GM18951 (cell line): ENCODE results near the gene DNAH8.

Experiments
- POLR2A ChIP-seq: IDR thresholded peaks from 4 replicates; pipeline ENCODE4 v1.6.1; 2011; ENCODE audit warnings: mild to moderate bottlenecking; ENCODE audit not compliant: insufficient read length, insufficient read depth; ENCODE audit errors: extremely low read depth
- in situ Hi-C: fragments of 300-500 bp; cut with MboI; formaldehyde crosslinking; loops from one replicate; pipeline ENCODE4 v1.12.0; 2022; ENCODE audit warnings: low sequenced_read_pairs, mixed read lengths, inconsistent platforms; ENCODE audit not compliant: unreplicated experiment

DNAH8 gene

GRCh38 chr6:38824243-38824894 is 109.3 kb downstream of the DNAH8 start:
- in situ Hi-C loops, result no loop called here
- TF ChIP-seq POLR2A, result no peak

GRCh38 chr6:38827024-38827423 is 111.9 kb downstream of the DNAH8 start:
- in situ Hi-C loops, result no loop called here
- no peak for TF ChIP-seq POLR2A

GRCh38 chr6:38831865-38832264 is 116.8 kb downstream of the DNAH8 start:
- in situ Hi-C loops, result no loop called here
- TF ChIP-seq POLR2A, result no peak

GRCh38 chr6:38833320-38833719 is 118.2 kb downstream of the DNAH8 start:
- in situ Hi-C loops, result no loop called here
- no peak for TF ChIP-seq POLR2A

GRCh38 chr6:38836585-38836984 is 121.5 kb downstream of the DNAH8 start:
- TF ChIP-seq POLR2A, result no peak
- in situ Hi-C loops, result no loop called here

GRCh38 chr6:38837101-38837500 is 122.0 kb downstream of the DNAH8 start:
- TF ChIP-seq POLR2A, result no peak
- in situ Hi-C loops, result no loop called here

GRCh38 chr6:38843798-38844197 is 128.7 kb downstream of the DNAH8 start:
- no peak for TF ChIP-seq POLR2A
- in situ Hi-C loops, result no loop called here

- TF ChIP-seq POLR2A, result no peak
- in situ Hi-C loops, result no loop called here
These were observed 130.8 kb downstream of the DNAH8 start for GRCh38 chr6:38845931-38846330.

- in situ Hi-C loops, result no loop called here
- TF ChIP-seq POLR2A, result no peak
These were observed 131.2 kb downstream of the DNAH8 start for GRCh38 chr6:38846361-38846760.

GRCh38 chr6:38846844-38847243 is 131.7 kb downstream of the DNAH8 start:
- in situ Hi-C loops, result no loop called here
- TF ChIP-seq POLR2A, result no peak

GRCh38 chr6:38847497-38847896 is 132.4 kb downstream of the DNAH8 start:
- TF ChIP-seq POLR2A, result no peak
- in situ Hi-C loops, result no loop called here

- no peak for TF ChIP-seq POLR2A
- in situ Hi-C loops, result no loop called here
These were observed 133.6 kb downstream of the DNAH8 start for GRCh38 chr6:38848760-38849159.

- in situ Hi-C loops, result no loop called here
- no peak for TF ChIP-seq POLR2A
These were observed 137.1 kb downstream of the DNAH8 start for GRCh38 chr6:38852215-38852614.

GRCh38 chr6:38853236-38853635 is 138.1 kb downstream of the DNAH8 start:
- TF ChIP-seq POLR2A, result no peak
- in situ Hi-C loops, result no loop called here

GRCh38 chr6:38856492-38856891 is 141.4 kb downstream of the DNAH8 start:
- in situ Hi-C loops, result no loop called here
- TF ChIP-seq POLR2A, result no peak

- in situ Hi-C loops, result no loop called here
These were observed 142.7 kb downstream of the DNAH8 start for GRCh38 chr6:38857815-38858214.

More at GRCh38 chr6:38857815-38858214, 142.7 kb downstream of the DNAH8 start:
- no peak for TF ChIP-seq POLR2A
